SK-N-SH (cell line): ENCODE measurements around the gene SPAG8.

Experiments used
- CHD2 ChIP-seq: fragments of 150-350 bp; IDR thresholded peaks from 2 replicates; pipeline ENCODE4 v1.6.1; 2018; ENCODE audit warnings: low read length; ENCODE audit not compliant: partially characterized antibody
- CTCF ChIP-seq: fragments of 200-600 bp; sonication (generic); IDR thresholded peaks from 2 replicates; pipeline ENCODE4 v1.6.1; 2017; ENCODE audit warnings: antibody characterized with exemption, mild to moderate bottlenecking, moderate library complexity
- ELF1 ChIP-seq: IDR thresholded peaks from 2 replicates; pipeline ENCODE4 v1.4.0; 2012
- FOXM1 ChIP-seq: IDR thresholded peaks from 2 replicates; pipeline ENCODE4 v1.4.0; 2012; ENCODE audit warnings: low read depth, mild to moderate bottlenecking
- POLR2AphosphoS5 ChIP-seq: IDR thresholded peaks from 2 replicates; pipeline ENCODE4 v1.6.1; 2012; ENCODE audit warnings: low read depth, low read length
- RAD21 ChIP-seq: IDR thresholded peaks from 2 replicates; pipeline ENCODE4 v1.6.1; 2012; ENCODE audit warnings: mild to moderate bottlenecking, low read length
- TAF1 ChIP-seq: IDR thresholded peaks from 2 replicates; pipeline ENCODE4 v1.6.1; 2012; ENCODE audit warnings: low read depth, mild to moderate bottlenecking, low read length, moderate library complexity, borderline replicate concordance
- TEAD4 ChIP-seq: IDR thresholded peaks from 2 replicates; pipeline ENCODE4 v1.4.0; 2012; ENCODE audit warnings: mild to moderate bottlenecking, borderline replicate concordance; ENCODE audit not compliant: insufficient read depth
- USF2 ChIP-seq: fragments of 150-350 bp; IDR thresholded peaks from 2 replicates; pipeline ENCODE4 v1.6.1; 2017; ENCODE audit warnings: antibody characterized with exemption, low read length, low read depth, borderline replicate concordance

- TF ChIP-seq CTCF (no peak), TAF1 (no peak), RAD21 (no peak), CHD2 (no peak), POLR2AphosphoS5 (no peak), TEAD4 (no peak), ELF1 (no peak), USF2 (no peak), FOXM1 (no peak)
These were observed 3.6 kb downstream of the SPAG8 start for GRCh38 chr9:35808433-35808832.
